ENCODE measurements around the gene TMEM184A. TPM values are rescaled to one million over a fixed set of nuclear protein-coding genes. Genes with fewer than 3 reads are reported as not detected.

TMEM184A gene
- total and polyA plus RNA-seq, 2 experiments from 2014 or later = 0.18 to 0.66 TPM

DNA sequence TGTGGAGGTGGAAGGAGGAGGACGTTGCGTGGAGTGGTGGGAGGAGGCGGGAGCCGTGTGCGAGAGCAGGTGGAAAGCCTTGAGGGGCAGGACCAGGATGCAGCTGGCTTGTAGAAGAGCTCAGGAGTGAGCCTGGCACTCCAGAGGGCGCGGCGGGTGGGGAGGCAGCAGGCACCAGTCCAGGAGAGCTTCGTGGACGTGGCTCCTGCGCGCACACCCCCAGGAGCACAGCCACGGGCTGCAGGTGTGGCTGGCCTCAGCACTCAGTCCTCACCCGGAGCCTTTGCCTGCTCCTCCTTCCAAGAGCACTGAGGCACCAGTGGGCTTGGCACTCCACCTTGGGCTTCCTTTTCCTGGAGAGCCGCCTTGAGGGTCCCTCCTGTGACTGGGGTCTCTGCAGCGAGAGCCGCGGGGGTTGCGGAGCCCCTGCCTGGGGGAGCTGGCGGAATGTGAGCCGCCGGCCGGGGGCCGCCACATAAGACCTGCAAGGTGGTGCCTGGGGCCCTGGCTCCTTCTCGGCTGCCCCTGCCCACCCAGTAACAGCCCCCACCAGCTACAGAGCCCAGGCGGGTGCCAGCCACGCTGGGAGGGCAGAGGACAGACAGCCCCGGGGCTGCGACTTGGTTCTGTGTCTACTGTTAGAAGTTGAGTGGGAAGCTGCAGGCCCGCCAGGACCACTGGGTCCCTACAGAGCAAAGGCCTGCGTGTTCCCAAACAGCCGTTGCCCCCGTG is 14.4 kb downstream of the TMEM184A start:
- 0 out of 2 replicates have a peak, but pooled peaks cover 3% of the 10 kb centered on the region for H4K20me1 ChIP-seq (replicated peaks; ENCODE audit: insufficient read depth)
- no peak overlapping the region for H3K4me3 Mint-ChIP-seq
- peaks cover 2% of the 10 kb centered on the region; the same call in 1 of the 2 replicates for H3K4me1 ChIP-seq (ENCODE audit: insufficient read depth)
- peaks cover 15% of the 10 kb centered on the region for H3K79me2 ChIP-seq (replicated peaks; ENCODE audit: insufficient read depth)
- no peaks in the 10 kb centered on the region for H3K9me3 Mint-ChIP-seq
- no peak for DNase-seq (ENCODE audit: low spot score)
- no peak for ATAC-seq
- H3K4me1 Mint-ChIP-seq = peaks cover 5% of the 10 kb centered on the region
- no peak overlapping the region for H3K4me3 ChIP-seq
- no peak overlapping the region for H2AFZ ChIP-seq
- no peaks in the 10 kb centered on the region for H3F3A ChIP-seq (replicated peaks; ENCODE audit: low read depth)
- TF ChIP-seq STAT1 (IDR thresholded peaks at IDR 0.05; ENCODE audit: unreplicated experiment) (no peak), EZH2phosphoT487 (IDR thresholded peaks at IDR 0.05; ENCODE audit: unreplicated experiment) (no peak), EZH2 (IDR thresholded peaks at IDR 0.05; ENCODE audit: low read depth, unreplicated experiment) (no peak)
- TF ChIP-seq, protein P1, sequence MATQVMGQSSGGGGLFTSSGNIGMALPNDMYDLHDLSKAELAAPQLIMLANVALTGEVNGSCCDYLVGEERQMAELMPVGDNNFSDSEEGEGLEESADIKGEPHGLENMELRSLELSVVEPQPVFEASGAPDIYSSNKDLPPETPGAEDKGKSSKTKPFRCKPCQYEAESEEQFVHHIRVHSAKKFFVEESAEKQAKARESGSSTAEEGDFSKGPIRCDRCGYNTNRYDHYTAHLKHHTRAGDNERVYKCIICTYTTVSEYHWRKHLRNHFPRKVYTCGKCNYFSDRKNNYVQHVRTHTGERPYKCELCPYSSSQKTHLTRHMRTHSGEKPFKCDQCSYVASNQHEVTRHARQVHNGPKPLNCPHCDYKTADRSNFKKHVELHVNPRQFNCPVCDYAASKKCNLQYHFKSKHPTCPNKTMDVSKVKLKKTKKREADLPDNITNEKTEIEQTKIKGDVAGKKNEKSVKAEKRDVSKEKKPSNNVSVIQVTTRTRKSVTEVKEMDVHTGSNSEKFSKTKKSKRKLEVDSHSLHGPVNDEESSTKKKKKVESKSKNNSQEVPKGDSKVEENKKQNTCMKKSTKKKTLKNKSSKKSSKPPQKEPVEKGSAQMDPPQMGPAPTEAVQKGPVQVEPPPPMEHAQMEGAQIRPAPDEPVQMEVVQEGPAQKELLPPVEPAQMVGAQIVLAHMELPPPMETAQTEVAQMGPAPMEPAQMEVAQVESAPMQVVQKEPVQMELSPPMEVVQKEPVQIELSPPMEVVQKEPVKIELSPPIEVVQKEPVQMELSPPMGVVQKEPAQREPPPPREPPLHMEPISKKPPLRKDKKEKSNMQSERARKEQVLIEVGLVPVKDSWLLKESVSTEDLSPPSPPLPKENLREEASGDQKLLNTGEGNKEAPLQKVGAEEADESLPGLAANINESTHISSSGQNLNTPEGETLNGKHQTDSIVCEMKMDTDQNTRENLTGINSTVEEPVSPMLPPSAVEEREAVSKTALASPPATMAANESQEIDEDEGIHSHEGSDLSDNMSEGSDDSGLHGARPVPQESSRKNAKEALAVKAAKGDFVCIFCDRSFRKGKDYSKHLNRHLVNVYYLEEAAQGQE (IDR thresholded peaks at IDR 0.05; ENCODE audit: unreplicated experiment) = no peak
- TF ChIP-seq, protein P2, sequence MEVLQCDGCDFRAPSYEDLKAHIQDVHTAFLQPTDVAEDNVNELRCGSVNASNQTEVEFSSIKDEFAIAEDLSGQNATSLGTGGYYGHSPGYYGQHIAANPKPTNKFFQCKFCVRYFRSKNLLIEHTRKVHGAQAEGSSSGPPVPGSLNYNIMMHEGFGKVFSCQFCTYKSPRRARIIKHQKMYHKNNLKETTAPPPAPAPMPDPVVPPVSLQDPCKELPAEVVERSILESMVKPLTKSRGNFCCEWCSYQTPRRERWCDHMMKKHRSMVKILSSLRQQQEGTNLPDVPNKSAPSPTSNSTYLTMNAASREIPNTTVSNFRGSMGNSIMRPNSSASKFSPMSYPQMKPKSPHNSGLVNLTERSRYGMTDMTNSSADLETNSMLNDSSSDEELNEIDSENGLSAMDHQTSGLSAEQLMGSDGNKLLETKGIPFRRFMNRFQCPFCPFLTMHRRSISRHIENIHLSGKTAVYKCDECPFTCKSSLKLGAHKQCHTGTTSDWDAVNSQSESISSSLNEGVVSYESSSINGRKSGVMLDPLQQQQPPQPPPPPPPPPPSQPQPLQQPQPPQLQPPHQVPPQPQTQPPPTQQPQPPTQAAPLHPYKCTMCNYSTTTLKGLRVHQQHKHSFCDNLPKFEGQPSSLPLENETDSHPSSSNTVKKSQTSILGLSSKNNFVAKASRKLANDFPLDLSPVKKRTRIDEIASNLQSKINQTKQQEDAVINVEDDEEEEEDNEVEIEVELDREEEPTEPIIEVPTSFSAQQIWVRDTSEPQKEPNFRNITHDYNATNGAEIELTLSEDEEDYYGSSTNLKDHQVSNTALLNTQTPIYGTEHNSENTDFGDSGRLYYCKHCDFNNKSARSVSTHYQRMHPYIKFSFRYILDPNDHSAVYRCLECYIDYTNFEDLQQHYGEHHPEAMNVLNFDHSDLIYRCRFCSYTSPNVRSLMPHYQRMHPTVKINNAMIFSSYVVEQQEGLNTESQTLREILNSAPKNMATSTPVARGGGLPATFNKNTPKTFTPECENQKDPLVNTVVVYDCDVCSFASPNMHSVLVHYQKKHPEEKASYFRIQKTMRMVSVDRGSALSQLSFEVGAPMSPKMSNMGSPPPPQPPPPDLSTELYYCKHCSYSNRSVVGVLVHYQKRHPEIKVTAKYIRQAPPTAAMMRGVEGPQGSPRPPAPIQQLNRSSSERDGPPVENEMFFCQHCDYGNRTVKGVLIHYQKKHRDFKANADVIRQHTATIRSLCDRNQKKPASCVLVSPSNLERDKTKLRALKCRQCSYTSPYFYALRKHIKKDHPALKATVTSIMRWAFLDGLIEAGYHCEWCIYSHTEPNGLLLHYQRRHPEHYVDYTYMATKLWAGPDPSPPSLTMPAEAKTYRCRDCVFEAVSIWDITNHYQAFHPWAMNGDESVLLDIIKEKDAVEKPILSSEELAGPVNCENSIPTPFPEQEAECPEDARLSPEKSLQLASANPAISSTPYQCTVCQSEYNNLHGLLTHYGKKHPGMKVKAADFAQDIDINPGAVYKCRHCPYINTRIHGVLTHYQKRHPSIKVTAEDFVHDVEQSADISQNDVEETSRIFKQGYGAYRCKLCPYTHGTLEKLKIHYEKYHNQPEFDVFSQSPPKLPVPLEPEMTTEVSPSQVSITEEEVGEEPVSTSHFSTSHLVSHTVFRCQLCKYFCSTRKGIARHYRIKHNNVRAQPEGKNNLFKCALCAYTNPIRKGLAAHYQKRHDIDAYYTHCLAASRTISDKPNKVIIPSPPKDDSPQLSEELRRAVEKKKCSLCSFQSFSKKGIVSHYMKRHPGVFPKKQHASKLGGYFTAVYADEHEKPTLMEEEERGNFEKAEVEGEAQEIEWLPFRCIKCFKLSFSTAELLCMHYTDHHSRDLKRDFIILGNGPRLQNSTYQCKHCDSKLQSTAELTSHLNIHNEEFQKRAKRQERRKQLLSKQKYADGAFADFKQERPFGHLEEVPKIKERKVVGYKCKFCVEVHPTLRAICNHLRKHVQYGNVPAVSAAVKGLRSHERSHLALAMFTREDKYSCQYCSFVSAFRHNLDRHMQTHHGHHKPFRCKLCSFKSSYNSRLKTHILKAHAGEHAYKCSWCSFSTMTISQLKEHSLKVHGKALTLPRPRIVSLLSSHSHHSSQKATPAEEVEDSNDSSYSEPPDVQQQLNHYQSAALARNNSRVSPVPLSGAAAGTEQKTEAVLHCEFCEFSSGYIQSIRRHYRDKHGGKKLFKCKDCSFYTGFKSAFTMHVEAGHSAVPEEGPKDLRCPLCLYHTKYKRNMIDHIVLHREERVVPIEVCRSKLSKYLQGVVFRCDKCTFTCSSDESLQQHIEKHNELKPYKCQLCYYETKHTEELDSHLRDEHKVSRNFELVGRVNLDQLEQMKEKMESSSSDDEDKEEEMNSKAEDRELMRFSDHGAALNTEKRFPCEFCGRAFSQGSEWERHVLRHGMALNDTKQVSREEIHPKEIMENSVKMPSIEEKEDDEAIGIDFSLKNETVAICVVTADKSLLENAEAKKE (CRISPR knock-in tag; IDR thresholded peaks at IDR 0.05) = no peak
- TF ChIP-seq, protein P3, sequence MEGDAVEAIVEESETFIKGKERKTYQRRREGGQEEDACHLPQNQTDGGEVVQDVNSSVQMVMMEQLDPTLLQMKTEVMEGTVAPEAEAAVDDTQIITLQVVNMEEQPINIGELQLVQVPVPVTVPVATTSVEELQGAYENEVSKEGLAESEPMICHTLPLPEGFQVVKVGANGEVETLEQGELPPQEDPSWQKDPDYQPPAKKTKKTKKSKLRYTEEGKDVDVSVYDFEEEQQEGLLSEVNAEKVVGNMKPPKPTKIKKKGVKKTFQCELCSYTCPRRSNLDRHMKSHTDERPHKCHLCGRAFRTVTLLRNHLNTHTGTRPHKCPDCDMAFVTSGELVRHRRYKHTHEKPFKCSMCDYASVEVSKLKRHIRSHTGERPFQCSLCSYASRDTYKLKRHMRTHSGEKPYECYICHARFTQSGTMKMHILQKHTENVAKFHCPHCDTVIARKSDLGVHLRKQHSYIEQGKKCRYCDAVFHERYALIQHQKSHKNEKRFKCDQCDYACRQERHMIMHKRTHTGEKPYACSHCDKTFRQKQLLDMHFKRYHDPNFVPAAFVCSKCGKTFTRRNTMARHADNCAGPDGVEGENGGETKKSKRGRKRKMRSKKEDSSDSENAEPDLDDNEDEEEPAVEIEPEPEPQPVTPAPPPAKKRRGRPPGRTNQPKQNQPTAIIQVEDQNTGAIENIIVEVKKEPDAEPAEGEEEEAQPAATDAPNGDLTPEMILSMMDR (conservative IDR thresholded peaks at IDR 0.05; ENCODE audit: low read depth in 2 of 2) = no peak
- H3K27ac Mint-ChIP-seq = no peak overlapping the region
- H3K27ac ChIP-seq (ENCODE audit: low read depth) = no peak overlapping the region
- H3K27me3 ChIP-seq (ENCODE audit: insufficient read depth) = no peaks in the 10 kb centered on the region
- H3K9me2 ChIP-seq (ENCODE audit: insufficient read depth) = no peaks in the 10 kb centered on the region
- H3K36me3 Mint-ChIP-seq (ENCODE audit: low read depth) = peaks cover under 1% of the 10 kb centered on the region; the same call in 1 of the 3 replicates
- no peaks in the 10 kb centered on the region for H3K36me3 ChIP-seq (ENCODE audit: insufficient read depth)
- H3K27me3 Mint-ChIP-seq (ENCODE audit: insufficient read depth, low read depth, poor library complexity) = peaks cover 6% of the 10 kb centered on the region
- H3K4me2 ChIP-seq = no peak overlapping the region
